Liver (tissue), 3 donors: ENCODE data around the gene CPZ.

ENCODE experiments used
- CTCF ChIP-seq: fragments of 150-350 bp; IDR thresholded peaks from 2 replicates; pipeline ENCODE4 v1.5.1; 2017; ENCODE audit warnings: improper control_type of control experiment, low read depth, low read length; ENCODE audit not compliant: missing input control
- JUND ChIP-seq, 2 donors: IDR thresholded peaks; 2 replicates each; pipeline ENCODE4 v1.6.1; 2016; ENCODE audit warnings: antibody characterized with exemption in 2 of 2
- RAD21 ChIP-seq, 2 donors: IDR thresholded peaks; 2 replicates each; pipeline ENCODE4 v1.6.1; 2016; ENCODE audit warnings: antibody characterized with exemption in 2 of 2, mild to moderate bottlenecking in 2 of 2
- REST ChIP-seq: IDR thresholded peaks from 2 replicates; pipeline ENCODE4 v1.6.1; 2016; ENCODE audit warnings: antibody characterized with exemption, mild to moderate bottlenecking
- SP1 ChIP-seq: IDR thresholded peaks from 2 replicates; pipeline ENCODE4 v1.6.1; 2018; ENCODE audit warnings: antibody characterized with exemption, mild to moderate bottlenecking
- ZBTB33 ChIP-seq: IDR thresholded peaks from 2 replicates; pipeline ENCODE4 v1.6.1; 2016; ENCODE audit warnings: antibody characterized with exemption
- donor health status: healthy.
- donor health status: healthy.

GRCh38 chr4:8643441-8643840 is 50.9 kb downstream of the CPZ start:
- TF ChIP-seq SP1 (no peak), RAD21 (IDR thresholded peaks at IDR 0.05) (no peak), CTCF (no peak), ZBTB33 (no peak), JUND (IDR thresholded peaks at IDR 0.05) (no peak), REST (no peak)
